HepG2 (cell line): ENCODE measurements around the gene NINJ2. TPM values are rescaled to one million over a fixed set of nuclear protein-coding genes. Genes with fewer than 3 reads are reported as not detected.
A peak's percentile ranks its signal among the peaks of the same experiment; 100 is the strongest.

ENCODE experiments used
- MED8 ChIP-seq: sonication (generic); formaldehyde crosslinking; IDR thresholded peaks from 2 replicates; pipeline ENCODE4 v1.8.1; 2023; ENCODE audit warnings: mild to moderate bottlenecking, missing genetic modification reagents; ENCODE audit not compliant: insufficient replicate concordance
- PHF20 ChIP-seq: sonication (generic); formaldehyde crosslinking; IDR thresholded peaks from 2 replicates; pipeline ENCODE4 v1.5.0; 2020; ENCODE audit warnings: mild to moderate bottlenecking, missing genetic modification reagents
- RXRB ChIP-seq: IDR thresholded peaks from 2 replicates; pipeline ENCODE4 v1.6.1; 2016; ENCODE audit warnings: borderline replicate concordance, missing genetic modification reagents, missing compliant biosample characterization
- ZBTB38 ChIP-seq: sonication (generic); formaldehyde crosslinking; IDR thresholded peaks from 2 replicates; pipeline ENCODE4 v1.5.1; 2020; ENCODE audit warnings: mild to moderate bottlenecking, missing genetic modification reagents
- ZNF10 ChIP-seq: sonication (generic); formaldehyde crosslinking; IDR thresholded peaks from 2 replicates; pipeline ENCODE4 v1.4.0; 2020; ENCODE audit warnings: mild to moderate bottlenecking, low read depth, missing genetic modification reagents, borderline replicate concordance
- ZNF12 ChIP-seq: sonication (generic); formaldehyde crosslinking; IDR thresholded peaks from 2 replicates; pipeline ENCODE4 v1.5.0; 2020; ENCODE audit warnings: missing genetic modification reagents
- polyA plus RNA-seq, 8 experiments: library from polyadenylated mRNA; depleted of rRNA in 3 of 8; stranded (reverse) in 7 of 8; unstranded in 1 of 8; fragments of >200 nt; fragmentation: Illumina TruSeq in 4 of 8; extraction: Trizol in 4 of 8; gene quantifications; 2 replicates each; pipeline versions ENCODE4 v1.2.1 to v1.2.3, GENCODE V29; 2011 to 2016; ENCODE audit warnings: low read depth in 4 of 8, missing spikeins in 1 of 8, mixed read lengths in 1 of 8; ENCODE audit not compliant: insufficient read depth in 1 of 8
- total RNA-seq, 5 experiments: library from RNA; depleted of rRNA; stranded (reverse); fragments of >200 nt; fragmentation: Illumina TruSeq; extraction: Trizol; gene quantifications; 2 replicates each; pipeline ENCODE4 v1.2.3, GENCODE V29; 2016; ENCODE audit warnings: low read depth in 1 of 5
- TF ChIP-seq, protein P1 (sequence below): sonication (generic); formaldehyde crosslinking; IDR thresholded peaks from 2 replicates; pipeline ENCODE4 v1.5.1; 2020; ENCODE audit warnings: missing genetic modification reagents, mild to moderate bottlenecking, borderline replicate concordance
- TF ChIP-seq, protein P2 (sequence below), 2 experiments: sonication (generic) in 1 of 2; formaldehyde crosslinking in 1 of 2; IDR thresholded peaks; 2 replicates each; pipeline versions ENCODE4 v1.4.0 to v1.6.1; 2016 to 2020; ENCODE audit warnings: borderline replicate concordance in 1 of 2, low read depth in 1 of 2, mild to moderate bottlenecking in 1 of 2, missing genetic modification reagents in 1 of 2
- TF ChIP-seq, protein P3 (sequence below): sonication (generic); formaldehyde crosslinking; IDR thresholded peaks from 2 replicates; pipeline ENCODE4 v1.4.0; 2020; ENCODE audit warnings: mild to moderate bottlenecking, low read depth, missing genetic modification reagents
- TF ChIP-seq, protein P4 (sequence below): sonication (generic); formaldehyde crosslinking; IDR thresholded peaks from 2 replicates; pipeline ENCODE4 v1.8.0; 2022; ENCODE audit warnings: missing genetic modification reagents, mild to moderate bottlenecking, inconsistent platforms, borderline replicate concordance

Gene NINJ2
- total and polyA plus RNA-seq, 2 of the 13 experiments (the other 11 are each of a cell fraction or from before 2014, with no cell fraction given) = 0.62 to 3.8 TPM

DNA sequence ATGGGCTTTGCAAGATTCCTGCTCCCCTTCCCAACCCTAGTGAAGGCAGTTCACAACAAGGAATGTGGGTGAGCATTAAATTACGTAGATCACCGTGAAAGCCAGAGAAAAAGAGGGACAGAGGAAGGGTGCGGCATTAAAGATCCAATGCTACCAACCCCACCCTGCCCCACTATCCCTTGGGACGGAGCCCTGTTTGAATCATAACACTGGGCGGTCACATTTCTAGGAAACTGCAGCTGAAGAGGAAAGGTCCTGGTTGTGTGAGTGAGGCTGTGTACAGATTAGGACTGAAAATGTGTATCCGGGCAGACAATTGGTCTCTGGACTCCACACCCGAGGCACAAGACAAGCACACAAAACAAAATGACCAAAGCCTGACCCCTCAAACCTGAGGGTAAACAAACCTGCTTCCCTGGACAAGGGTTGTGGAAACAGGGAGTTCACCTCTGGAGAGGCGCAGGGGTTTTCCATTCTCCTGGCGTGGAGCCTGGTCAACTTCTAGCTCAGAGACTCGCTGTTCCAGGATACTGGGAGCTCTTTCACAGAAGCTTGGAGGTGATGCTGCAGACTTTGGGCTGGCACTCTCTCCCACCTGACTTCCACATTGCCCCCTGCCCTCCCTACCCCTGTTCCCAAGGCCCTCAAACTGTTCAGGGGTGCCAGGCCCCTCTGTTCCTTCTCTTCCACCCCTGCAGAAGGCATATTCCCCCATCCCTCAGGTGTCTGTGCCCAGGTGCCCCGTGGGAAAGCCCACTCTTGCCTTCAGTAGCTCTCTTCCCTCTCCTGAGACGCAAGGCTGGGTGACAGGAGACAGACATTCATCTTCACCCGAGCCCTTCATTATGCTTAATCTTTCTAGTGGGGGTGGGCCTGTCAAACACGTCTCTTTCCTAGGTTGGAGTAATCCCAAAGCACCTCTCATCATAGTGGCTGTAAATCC lies 16.5 kb downstream of the NINJ2 start (continued):
- TF ChIP-seq, protein P1, sequence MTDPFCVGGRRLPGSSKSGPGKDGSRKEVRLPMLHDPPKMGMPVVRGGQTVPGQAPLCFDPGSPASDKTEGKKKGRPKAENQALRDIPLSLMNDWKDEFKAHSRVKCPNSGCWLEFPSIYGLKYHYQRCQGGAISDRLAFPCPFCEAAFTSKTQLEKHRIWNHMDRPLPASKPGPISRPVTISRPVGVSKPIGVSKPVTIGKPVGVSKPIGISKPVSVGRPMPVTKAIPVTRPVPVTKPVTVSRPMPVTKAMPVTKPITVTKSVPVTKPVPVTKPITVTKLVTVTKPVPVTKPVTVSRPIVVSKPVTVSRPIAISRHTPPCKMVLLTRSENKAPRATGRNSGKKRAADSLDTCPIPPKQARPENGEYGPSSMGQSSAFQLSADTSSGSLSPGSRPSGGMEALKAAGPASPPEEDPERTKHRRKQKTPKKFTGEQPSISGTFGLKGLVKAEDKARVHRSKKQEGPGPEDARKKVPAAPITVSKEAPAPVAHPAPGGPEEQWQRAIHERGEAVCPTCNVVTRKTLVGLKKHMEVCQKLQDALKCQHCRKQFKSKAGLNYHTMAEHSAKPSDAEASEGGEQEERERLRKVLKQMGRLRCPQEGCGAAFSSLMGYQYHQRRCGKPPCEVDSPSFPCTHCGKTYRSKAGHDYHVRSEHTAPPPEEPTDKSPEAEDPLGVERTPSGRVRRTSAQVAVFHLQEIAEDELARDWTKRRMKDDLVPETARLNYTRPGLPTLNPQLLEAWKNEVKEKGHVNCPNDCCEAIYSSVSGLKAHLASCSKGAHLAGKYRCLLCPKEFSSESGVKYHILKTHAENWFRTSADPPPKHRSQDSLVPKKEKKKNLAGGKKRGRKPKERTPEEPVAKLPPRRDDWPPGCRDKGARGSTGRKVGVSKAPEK (CRISPR knock-in tag) = peak; percentile 68; the same call in 1 of the 2 replicates
- TF ChIP-seq, protein P2, sequence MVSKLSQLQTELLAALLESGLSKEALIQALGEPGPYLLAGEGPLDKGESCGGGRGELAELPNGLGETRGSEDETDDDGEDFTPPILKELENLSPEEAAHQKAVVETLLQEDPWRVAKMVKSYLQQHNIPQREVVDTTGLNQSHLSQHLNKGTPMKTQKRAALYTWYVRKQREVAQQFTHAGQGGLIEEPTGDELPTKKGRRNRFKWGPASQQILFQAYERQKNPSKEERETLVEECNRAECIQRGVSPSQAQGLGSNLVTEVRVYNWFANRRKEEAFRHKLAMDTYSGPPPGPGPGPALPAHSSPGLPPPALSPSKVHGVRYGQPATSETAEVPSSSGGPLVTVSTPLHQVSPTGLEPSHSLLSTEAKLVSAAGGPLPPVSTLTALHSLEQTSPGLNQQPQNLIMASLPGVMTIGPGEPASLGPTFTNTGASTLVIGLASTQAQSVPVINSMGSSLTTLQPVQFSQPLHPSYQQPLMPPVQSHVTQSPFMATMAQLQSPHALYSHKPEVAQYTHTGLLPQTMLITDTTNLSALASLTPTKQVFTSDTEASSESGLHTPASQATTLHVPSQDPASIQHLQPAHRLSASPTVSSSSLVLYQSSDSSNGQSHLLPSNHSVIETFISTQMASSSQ (IDR thresholded peaks at IDR 0.05; ENCODE audit: low read depth) = no peak; the same call in 1 of the 2 replicates
- TF ChIP-seq, protein P2 (CRISPR knock-in tag; IDR thresholded peaks at IDR 0.05; ENCODE audit: borderline replicate concordance) = peak; percentile 60; the same call in 1 of the 2 replicates
- TF ChIP-seq, protein P3, sequence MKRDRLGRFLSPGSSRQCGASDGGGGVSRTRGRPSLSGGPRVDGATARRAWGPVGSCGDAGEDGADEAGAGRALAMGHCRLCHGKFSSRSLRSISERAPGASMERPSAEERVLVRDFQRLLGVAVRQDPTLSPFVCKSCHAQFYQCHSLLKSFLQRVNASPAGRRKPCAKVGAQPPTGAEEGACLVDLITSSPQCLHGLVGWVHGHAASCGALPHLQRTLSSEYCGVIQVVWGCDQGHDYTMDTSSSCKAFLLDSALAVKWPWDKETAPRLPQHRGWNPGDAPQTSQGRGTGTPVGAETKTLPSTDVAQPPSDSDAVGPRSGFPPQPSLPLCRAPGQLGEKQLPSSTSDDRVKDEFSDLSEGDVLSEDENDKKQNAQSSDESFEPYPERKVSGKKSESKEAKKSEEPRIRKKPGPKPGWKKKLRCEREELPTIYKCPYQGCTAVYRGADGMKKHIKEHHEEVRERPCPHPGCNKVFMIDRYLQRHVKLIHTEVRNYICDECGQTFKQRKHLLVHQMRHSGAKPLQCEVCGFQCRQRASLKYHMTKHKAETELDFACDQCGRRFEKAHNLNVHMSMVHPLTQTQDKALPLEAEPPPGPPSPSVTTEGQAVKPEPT (CRISPR knock-in tag) = no peak
- TF ChIP-seq PHF20 (CRISPR knock-in tag) (no peak), RXRB (peak; percentile 97), ZNF10 (CRISPR knock-in tag) (no peak), MED8 (peak; percentile 63), ZBTB38 (peak; percentile 82), ZNF12 (CRISPR knock-in tag) (peak; percentile 58; the same call in 1 of the 2 replicates)
- TF ChIP-seq, protein P4, sequence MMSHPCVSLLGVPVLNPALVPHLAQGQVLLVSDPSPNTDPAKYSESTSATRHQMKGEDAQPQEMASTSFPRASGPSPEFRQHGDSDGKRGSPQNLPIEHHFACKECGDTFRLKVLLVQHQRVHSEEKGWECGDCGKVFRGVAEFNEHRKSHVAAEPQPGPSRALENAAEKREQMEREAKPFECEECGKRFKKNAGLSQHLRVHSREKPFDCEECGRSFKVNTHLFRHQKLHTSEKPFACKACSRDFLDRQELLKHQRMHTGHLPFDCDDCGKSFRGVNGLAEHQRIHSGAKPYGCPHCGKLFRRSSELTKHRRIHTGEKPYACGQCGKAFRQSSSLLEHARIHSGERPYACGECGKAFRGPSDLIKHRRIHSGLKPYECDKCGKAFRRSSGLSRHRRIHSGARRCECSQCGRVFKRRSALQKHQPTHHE = no peak
